ENCODE results near the gene CPED1.
A peak's percentile ranks its signal among the peaks of the same experiment; 100 is the strongest.

CPED1 gene

GRCh38 chr7:121132940-121133339 is 144.4 kb downstream of the CPED1 start:
- H3K4me1 ChIP-seq (ENCODE audit: control insufficient read depth in 2 of 2, insufficient read depth in 1 of 2, low read depth in 1 of 2, low read length in 2 of 2), result no peaks in the 10 kb centered on the region
- H3K79me1 ChIP-seq (ENCODE audit: low read depth, low read length), result no peaks in the 10 kb centered on the region
- H3K27me3 ChIP-seq (ENCODE audit: control insufficient read depth in 3 of 3, insufficient read depth in 3 of 3, low read depth in 1 of 3, low read length in 3 of 3), result no peaks in the 10 kb centered on the region
- no peak overlapping the region for H3K4me3 ChIP-seq (ENCODE audit: low read length in 2 of 2)
- H3K18ac ChIP-seq (ENCODE audit: low read length), result no peak overlapping the region
- H3K9ac ChIP-seq (ENCODE audit: low read depth, low read length, poor library complexity), result no peak overlapping the region
- H3K4me2 ChIP-seq (ENCODE audit: insufficient read depth, low read length, poor library complexity, severe bottlenecking), result no peak overlapping the region
- H4K91ac ChIP-seq (ENCODE audit: low read depth, low read length, poor library complexity), result no peak overlapping the region
- no CpG with 5 or more reads among the region's 1 CpG for WGBS, 2 donors (ENCODE audit: extremely low coverage in 2 of 2, insufficient read length in 2 of 2, insufficient replicate concordance in 1 of 2)
- DNase-seq (ENCODE audit: low spot score), result no peak
- H2BK15ac ChIP-seq (ENCODE audit: low read length), result no peak overlapping the region
- no peak overlapping the region for H2BK5ac ChIP-seq (ENCODE audit: low read length)
- no peak overlapping the region for H2BK12ac ChIP-seq (ENCODE audit: low read length)
- no peak overlapping the region for H3K27ac ChIP-seq (replicated peaks; ENCODE audit: low read length)
- H3K9me3 ChIP-seq (replicated peaks in 1 of 2; ENCODE audit: control insufficient read depth in 2 of 2, insufficient read depth in 1 of 2, low read depth in 1 of 2, low read length in 2 of 2), result no peaks in the 10 kb centered on the region
- H3K4ac ChIP-seq (ENCODE audit: low read length), result no peak overlapping the region
- no peak overlapping the region for H2AFZ ChIP-seq (ENCODE audit: low read length)
- H3K23ac ChIP-seq (ENCODE audit: low read depth, low read length, poor library complexity), result no peak overlapping the region
- no peak overlapping the region for H3K14ac ChIP-seq (ENCODE audit: low read length)
- H4K8ac ChIP-seq (ENCODE audit: low read depth, low read length), result no peak overlapping the region
- no peak overlapping the region for H2BK120ac ChIP-seq (ENCODE audit: low read depth, low read length)
- no peaks in the 10 kb centered on the region for H3K36me3 ChIP-seq (replicated peaks in 1 of 2; ENCODE audit: control insufficient read depth in 2 of 2, insufficient read depth in 2 of 2, low read length in 2 of 2)
- H2AK5ac ChIP-seq (ENCODE audit: low read depth, low read length), result no peak overlapping the region

- H3K18ac ChIP-seq (ENCODE audit: low read length), result no peak overlapping the region
- H4K91ac ChIP-seq (ENCODE audit: low read depth, low read length, poor library complexity), result no peak overlapping the region
- H3K4ac ChIP-seq (ENCODE audit: low read length), result no peak overlapping the region
- no peaks in the 10 kb centered on the region for H3K9me3 ChIP-seq (replicated peaks in 1 of 2; ENCODE audit: control insufficient read depth in 2 of 2, insufficient read depth in 1 of 2, low read depth in 1 of 2, low read length in 2 of 2)
- H3K4me3 ChIP-seq (ENCODE audit: low read length in 2 of 2), result no peak overlapping the region
- no peaks in the 10 kb centered on the region for H3K79me1 ChIP-seq (ENCODE audit: low read depth, low read length)
- no peak overlapping the region for H3K4me2 ChIP-seq (ENCODE audit: insufficient read depth, low read length, poor library complexity, severe bottlenecking)
- H3K27me3 ChIP-seq (ENCODE audit: control insufficient read depth in 3 of 3, insufficient read depth in 3 of 3, low read depth in 1 of 3, low read length in 3 of 3), result no peaks in the 10 kb centered on the region
- no peak overlapping the region for H3K9ac ChIP-seq (ENCODE audit: low read depth, low read length, poor library complexity)
- no peak overlapping the region for H2BK120ac ChIP-seq (ENCODE audit: low read depth, low read length)
- H2BK12ac ChIP-seq (ENCODE audit: low read length), result no peak overlapping the region
- H3K23ac ChIP-seq (ENCODE audit: low read depth, low read length, poor library complexity), result no peak overlapping the region
- H2BK5ac ChIP-seq (ENCODE audit: low read length), result no peak overlapping the region
- no peak overlapping the region for H4K8ac ChIP-seq (ENCODE audit: low read depth, low read length)
- no peak overlapping the region for H2BK15ac ChIP-seq (ENCODE audit: low read length)
- no CpG with 5 or more reads among the region's 3 CpGs for WGBS, 2 donors (ENCODE audit: extremely low coverage in 2 of 2, insufficient read length in 2 of 2, insufficient replicate concordance in 1 of 2)
- no peak for DNase-seq (ENCODE audit: low spot score)
- no peaks in the 10 kb centered on the region for H3K36me3 ChIP-seq (replicated peaks in 1 of 2; ENCODE audit: control insufficient read depth in 2 of 2, insufficient read depth in 2 of 2, low read length in 2 of 2)
- H3K4me1 ChIP-seq (ENCODE audit: control insufficient read depth in 2 of 2, insufficient read depth in 1 of 2, low read depth in 1 of 2, low read length in 2 of 2), result no peaks in the 10 kb centered on the region
- no peak overlapping the region for H2AFZ ChIP-seq (ENCODE audit: low read length)
- H3K14ac ChIP-seq (ENCODE audit: low read length), result no peak overlapping the region
- no peak overlapping the region for H2AK5ac ChIP-seq (ENCODE audit: low read depth, low read length)
- no peak overlapping the region for H3K27ac ChIP-seq (replicated peaks; ENCODE audit: low read length)
These were observed 144.9 kb downstream of the CPED1 start for GRCh38 chr7:121133444-121133843.

- Histone ChIP-seq H4K91ac (ENCODE audit: low read depth, low read length, poor library complexity) (no peak overlapping the region), H3K4me2 (ENCODE audit: insufficient read depth, low read length, poor library complexity, severe bottlenecking) (no peak overlapping the region), H2BK120ac (ENCODE audit: low read depth, low read length) (no peak overlapping the region), H2BK15ac (ENCODE audit: low read length) (no peak overlapping the region), H3K4me3 (ENCODE audit: low read length in 2 of 2) (no peak overlapping the region), H3K27me3 (ENCODE audit: control insufficient read depth in 3 of 3, insufficient read depth in 3 of 3, low read depth in 1 of 3, low read length in 3 of 3) (no peaks in the 10 kb centered on the region), H3K4me1 (ENCODE audit: control insufficient read depth in 2 of 2, insufficient read depth in 1 of 2, low read depth in 1 of 2, low read length in 2 of 2) (no peaks in the 10 kb centered on the region), H2AK5ac (ENCODE audit: low read depth, low read length) (no peak overlapping the region), H3K14ac (ENCODE audit: low read length) (no peak overlapping the region), H3K79me1 (ENCODE audit: low read depth, low read length) (no peaks in the 10 kb centered on the region), H3K4ac (ENCODE audit: low read length) (no peak overlapping the region), H3K36me3 (replicated peaks in 1 of 2; ENCODE audit: control insufficient read depth in 2 of 2, insufficient read depth in 2 of 2, low read length in 2 of 2) (no peaks in the 10 kb centered on the region), H3K18ac (ENCODE audit: low read length) (no peak overlapping the region), H2BK5ac (ENCODE audit: low read length) (no peak overlapping the region), H3K27ac (replicated peaks; ENCODE audit: low read length) (no peak overlapping the region), H2BK12ac (ENCODE audit: low read length) (no peak overlapping the region), H3K9ac (ENCODE audit: low read depth, low read length, poor library complexity) (no peak overlapping the region), H3K23ac (ENCODE audit: low read depth, low read length, poor library complexity) (no peak overlapping the region), H2AFZ (ENCODE audit: low read length) (no peak overlapping the region), H4K8ac (ENCODE audit: low read depth, low read length) (no peak overlapping the region), H3K9me3 (replicated peaks in 1 of 2; ENCODE audit: control insufficient read depth in 2 of 2, insufficient read depth in 1 of 2, low read depth in 1 of 2, low read length in 2 of 2) (no peaks in the 10 kb centered on the region)
- no CpG with 5 or more reads among the region's 2 CpGs for WGBS, 2 donors (ENCODE audit: extremely low coverage in 2 of 2, insufficient read length in 2 of 2, insufficient replicate concordance in 1 of 2)
- no peak for DNase-seq (ENCODE audit: low spot score)
These were observed 149.1 kb downstream of the CPED1 start for GRCh38 chr7:121137580-121137979.

GRCh38 chr7:121138262-121138933 is 149.9 kb downstream of the CPED1 start:
- Histone ChIP-seq H3K4me3 (ENCODE audit: low read length in 2 of 2) (no peak overlapping the region), H3K4me1 (ENCODE audit: control insufficient read depth in 2 of 2, insufficient read depth in 1 of 2, low read depth in 1 of 2, low read length in 2 of 2) (no peaks in the 10 kb centered on the region)

More at GRCh38 chr7:121138262-121138933, 149.9 kb downstream of the CPED1 start:
- Histone ChIP-seq H3K27me3 (ENCODE audit: control insufficient read depth in 3 of 3, insufficient read depth in 3 of 3, low read depth in 1 of 3, low read length in 3 of 3) (no peaks in the 10 kb centered on the region), H3K36me3 (replicated peaks in 1 of 2; ENCODE audit: control insufficient read depth in 2 of 2, insufficient read depth in 2 of 2, low read length in 2 of 2) (no peaks in the 10 kb centered on the region), H3K79me1 (ENCODE audit: low read depth, low read length) (no peaks in the 10 kb centered on the region), H3K9ac (ENCODE audit: low read depth, low read length, poor library complexity) (no peak overlapping the region), H3K18ac (ENCODE audit: low read length) (no peak overlapping the region), H2BK15ac (ENCODE audit: low read length) (no peak overlapping the region), H3K14ac (ENCODE audit: low read length) (no peak overlapping the region), H2AK5ac (ENCODE audit: low read depth, low read length) (no peak overlapping the region), H3K9me3 (replicated peaks in 1 of 2; ENCODE audit: control insufficient read depth in 2 of 2, insufficient read depth in 1 of 2, low read depth in 1 of 2, low read length in 2 of 2) (no peaks in the 10 kb centered on the region), H2BK12ac (ENCODE audit: low read length) (no peak overlapping the region), H2BK120ac (ENCODE audit: low read depth, low read length) (no peak overlapping the region), H3K4me2 (ENCODE audit: insufficient read depth, low read length, poor library complexity, severe bottlenecking) (no peak overlapping the region), H3K23ac (ENCODE audit: low read depth, low read length, poor library complexity) (no peak overlapping the region), H3K4ac (ENCODE audit: low read length) (no peak overlapping the region), H4K91ac (ENCODE audit: low read depth, low read length, poor library complexity) (no peak overlapping the region), H4K8ac (ENCODE audit: low read depth, low read length) (no peak overlapping the region), H2AFZ (ENCODE audit: low read length) (peak overlapping the region; percentile 34), H3K27ac (replicated peaks; ENCODE audit: low read length) (no peak overlapping the region), H2BK5ac (ENCODE audit: low read length) (no peak overlapping the region)
- DNase-seq (ENCODE audit: low spot score), result no peak
- WGBS, 2 donors (ENCODE audit: extremely low coverage in 2 of 2, insufficient read length in 2 of 2, insufficient replicate concordance in 1 of 2), result no CpG with 5 or more reads among the region's 8 CpGs
